Lower leg skin (tissue), 3 donors: ENCODE results near the gene KAZN.

Source experiments
- CTCF ChIP-seq, 3 donors: fragments of 450-650 bp; IDR thresholded peaks; one replicate each; pipeline ENCODE4 v1.5.1; 2016; ENCODE audit warnings: antibody characterized with exemption in 3 of 3, mild to moderate bottlenecking in 3 of 3, moderate library complexity in 2 of 3
- POLR2A ChIP-seq, 2 donors: fragments of 450-650 bp; IDR thresholded peaks; one replicate each; pipeline ENCODE4 v1.6.1; 2016 to 2017; ENCODE audit warnings: antibody characterized with exemption in 2 of 2, mild to moderate bottlenecking in 1 of 2, moderate library complexity in 1 of 2

- TF ChIP-seq CTCF (IDR thresholded peaks at IDR 0.05) (no peak), POLR2A (IDR thresholded peaks at IDR 0.05) (no peak)
Observed at GRCh38 chr1:15151377-15151806, 552.9 kb downstream of the KAZN start.
